ENCODE results near the gene VWF.

DNA sequence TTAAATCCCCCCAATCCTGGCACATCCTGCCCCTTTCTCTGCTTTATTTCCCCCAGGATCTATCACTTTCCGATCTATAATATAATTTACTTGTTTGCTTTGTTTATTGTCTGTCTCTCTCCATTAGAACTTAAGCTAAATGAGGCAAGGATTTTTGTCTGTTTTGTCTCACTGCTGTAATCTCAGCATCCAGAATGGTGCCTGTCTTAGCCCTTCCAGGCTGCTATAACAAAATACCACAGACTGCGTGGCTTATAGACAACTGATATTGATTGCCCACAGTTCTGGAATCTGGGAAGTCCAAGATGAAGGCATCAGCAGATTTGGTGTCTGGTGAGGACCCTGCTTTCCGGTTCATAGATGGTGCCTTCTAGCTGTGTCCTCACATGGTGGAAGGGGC is 65.2 kb downstream of the VWF start:
- TF ChIP-seq, protein P1, sequence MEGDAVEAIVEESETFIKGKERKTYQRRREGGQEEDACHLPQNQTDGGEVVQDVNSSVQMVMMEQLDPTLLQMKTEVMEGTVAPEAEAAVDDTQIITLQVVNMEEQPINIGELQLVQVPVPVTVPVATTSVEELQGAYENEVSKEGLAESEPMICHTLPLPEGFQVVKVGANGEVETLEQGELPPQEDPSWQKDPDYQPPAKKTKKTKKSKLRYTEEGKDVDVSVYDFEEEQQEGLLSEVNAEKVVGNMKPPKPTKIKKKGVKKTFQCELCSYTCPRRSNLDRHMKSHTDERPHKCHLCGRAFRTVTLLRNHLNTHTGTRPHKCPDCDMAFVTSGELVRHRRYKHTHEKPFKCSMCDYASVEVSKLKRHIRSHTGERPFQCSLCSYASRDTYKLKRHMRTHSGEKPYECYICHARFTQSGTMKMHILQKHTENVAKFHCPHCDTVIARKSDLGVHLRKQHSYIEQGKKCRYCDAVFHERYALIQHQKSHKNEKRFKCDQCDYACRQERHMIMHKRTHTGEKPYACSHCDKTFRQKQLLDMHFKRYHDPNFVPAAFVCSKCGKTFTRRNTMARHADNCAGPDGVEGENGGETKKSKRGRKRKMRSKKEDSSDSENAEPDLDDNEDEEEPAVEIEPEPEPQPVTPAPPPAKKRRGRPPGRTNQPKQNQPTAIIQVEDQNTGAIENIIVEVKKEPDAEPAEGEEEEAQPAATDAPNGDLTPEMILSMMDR (conservative IDR thresholded peaks at IDR 0.05 in 1 of 2, IDR thresholded peaks at IDR 0.05 in 1 of 2; ENCODE audit: extremely low read depth in 1 of 2, insufficient read depth in 1 of 2, low read depth in 1 of 2, low read length in 2 of 2): no peak
- no peak for TF ChIP-seq EZH2 (IDR thresholded peaks at IDR 0.05; ENCODE audit: borderline replicate concordance, low read length)
